Smooth muscle cell (in vitro differentiated cells): ENCODE measurements around the gene NCBP1. TPM values are rescaled to one million over a fixed set of nuclear protein-coding genes. Genes with fewer than 3 reads are reported as not detected.

Experiments used
- DNase-seq: peaks from one replicate; lab custom pipeline; 2025; ENCODE audit not compliant: unreplicated experiment; lab: John Stamatoyannopoulos, UW
- H2AFZ ChIP-seq: fragments of 200-600 bp; sonication (generic); 2 replicates; pipeline ENCODE4 v1.6.0; 2016; ENCODE audit warnings: antibody characterized with exemption, low read depth, mild to moderate bottlenecking
- H3F3A ChIP-seq: fragments of 200-600 bp; sonication (generic); 2 replicates; pipeline ENCODE4 v1.6.0; 2017; ENCODE audit warnings: antibody characterized with exemption, low read depth
- H3K27ac ChIP-seq: fragments of 200-600 bp; sonication (generic); 2 replicates; pipeline ENCODE4 v1.5.1; 2016; ENCODE audit warnings: low read depth, mild to moderate bottlenecking
- H3K27me3 ChIP-seq: fragments of 200-600 bp; sonication (generic); 2 replicates; pipeline ENCODE4 v1.6.1; 2016; ENCODE audit warnings: low read depth, mild to moderate bottlenecking
- H3K36me3 ChIP-seq: fragments of 200-600 bp; sonication (generic); 2 replicates; pipeline ENCODE4 v1.5.1; 2016; ENCODE audit warnings: low read depth
- H3K4me1 ChIP-seq: fragments of 200-600 bp; sonication (generic); 2 replicates; pipeline ENCODE4 v1.5.1; 2016; ENCODE audit warnings: low read depth
- H3K4me2 ChIP-seq: fragments of 200-600 bp; sonication (generic); 2 replicates; pipeline ENCODE4 v1.6.0; 2016; ENCODE audit warnings: mild to moderate bottlenecking
- H3K4me3 ChIP-seq: fragments of 200-600 bp; sonication (generic); 2 replicates; pipeline ENCODE4 v1.5.1; 2016; ENCODE audit warnings: mild to moderate bottlenecking
- H3K79me2 ChIP-seq: fragments of 200-600 bp; sonication (generic); 2 replicates; pipeline ENCODE4 v1.6.0; 2016; ENCODE audit warnings: low read depth, mild to moderate bottlenecking
- H3K9ac ChIP-seq: fragments of 200-600 bp; sonication (generic); 2 replicates; pipeline ENCODE4 v1.6.0; 2016; ENCODE audit warnings: low read depth
- H3K9me3 ChIP-seq: fragments of 200-600 bp; sonication (generic); replicated peaks from 2 replicates; pipeline ENCODE4 v1.5.1; 2016; ENCODE audit warnings: low read depth
- H4K20me1 ChIP-seq: fragments of 200-600 bp; sonication (generic); 2 replicates; pipeline ENCODE4 v1.6.0; 2016; ENCODE audit warnings: low read depth
- WGBS: methylation state at CpG from one replicate; pipeline ENCODE4 v1.1.7; 2016; ENCODE audit warnings: low lambda C conversion rate; 5-methylcytosine and 5-hydroxymethylcytosine counted together
- polyA plus RNA-seq: library from polyadenylated mRNA; unstranded; fragments of >200 nt; fragmentation: Nextera tagmentation; extraction: Ambion mirVana; gene quantifications from 2 replicates; pipeline ENCODE4 v1.2.1, GENCODE V29; 2016
- total RNA-seq: library from RNA; depleted of rRNA; stranded (reverse); fragments of >200 nt; gene quantifications from 2 replicates; pipeline ENCODE4 v1.2.3, GENCODE V29; 2014
- TF ChIP-seq, protein P1 (sequence below): fragments of 200-600 bp; sonication (generic); IDR thresholded peaks from 2 replicates; pipeline ENCODE4 v1.5.1; 2017; ENCODE audit warnings: borderline replicate concordance, mild to moderate bottlenecking, antibody characterized with exemption; ENCODE audit not compliant: insufficient read depth, poor library complexity, severe bottlenecking

The NCBP1 gene
- total and polyA plus RNA-seq, 2 experiments from 2014 or later: 21.2 to 29.5 TPM

GRCh38 chr9:97659771-97660170 lies 26.1 kb downstream of the NCBP1 start:
- Histone ChIP-seq H2AFZ (no peak overlapping the region), H3K4me2 (no peak overlapping the region), H3K9me3 (no peaks in the 10 kb centered on the region), H4K20me1 (no peaks in the 10 kb centered on the region), H3K79me2 (no peaks in the 10 kb centered on the region), H3K4me1 (no peaks in the 10 kb centered on the region), H3K36me3 (peaks cover 50% of the 10 kb centered on the region), H3F3A (no peaks in the 10 kb centered on the region), H3K9ac (no peak overlapping the region), H3K27ac (no peak overlapping the region), H3K27me3 (no peaks in the 10 kb centered on the region), H3K4me3 (no peak overlapping the region)
- WGBS: 97% methylated on average over 3 of the region's 3 CpGs
- no peak for DNase-seq
- TF ChIP-seq, protein P1, sequence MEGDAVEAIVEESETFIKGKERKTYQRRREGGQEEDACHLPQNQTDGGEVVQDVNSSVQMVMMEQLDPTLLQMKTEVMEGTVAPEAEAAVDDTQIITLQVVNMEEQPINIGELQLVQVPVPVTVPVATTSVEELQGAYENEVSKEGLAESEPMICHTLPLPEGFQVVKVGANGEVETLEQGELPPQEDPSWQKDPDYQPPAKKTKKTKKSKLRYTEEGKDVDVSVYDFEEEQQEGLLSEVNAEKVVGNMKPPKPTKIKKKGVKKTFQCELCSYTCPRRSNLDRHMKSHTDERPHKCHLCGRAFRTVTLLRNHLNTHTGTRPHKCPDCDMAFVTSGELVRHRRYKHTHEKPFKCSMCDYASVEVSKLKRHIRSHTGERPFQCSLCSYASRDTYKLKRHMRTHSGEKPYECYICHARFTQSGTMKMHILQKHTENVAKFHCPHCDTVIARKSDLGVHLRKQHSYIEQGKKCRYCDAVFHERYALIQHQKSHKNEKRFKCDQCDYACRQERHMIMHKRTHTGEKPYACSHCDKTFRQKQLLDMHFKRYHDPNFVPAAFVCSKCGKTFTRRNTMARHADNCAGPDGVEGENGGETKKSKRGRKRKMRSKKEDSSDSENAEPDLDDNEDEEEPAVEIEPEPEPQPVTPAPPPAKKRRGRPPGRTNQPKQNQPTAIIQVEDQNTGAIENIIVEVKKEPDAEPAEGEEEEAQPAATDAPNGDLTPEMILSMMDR: no peak

- Histone ChIP-seq H2AFZ (no peak overlapping the region), H3K4me3 (no peak overlapping the region), H4K20me1 (no peaks in the 10 kb centered on the region), H3K79me2 (no peaks in the 10 kb centered on the region), H3K9me3 (no peaks in the 10 kb centered on the region), H3K4me2 (no peak overlapping the region), H3F3A (no peaks in the 10 kb centered on the region), H3K36me3 (peaks cover 51% of the 10 kb centered on the region), H3K4me1 (no peaks in the 10 kb centered on the region), H3K27ac (no peak overlapping the region), H3K9ac (no peak overlapping the region), H3K27me3 (no peaks in the 10 kb centered on the region)
- TF ChIP-seq, protein P1: no peak
- no peak for DNase-seq
- WGBS: 96% methylated on average over 5 of the region's 5 CpGs
Measured at GRCh38 chr9:97660340-97660739, 26.7 kb downstream of the NCBP1 start.

DNA sequence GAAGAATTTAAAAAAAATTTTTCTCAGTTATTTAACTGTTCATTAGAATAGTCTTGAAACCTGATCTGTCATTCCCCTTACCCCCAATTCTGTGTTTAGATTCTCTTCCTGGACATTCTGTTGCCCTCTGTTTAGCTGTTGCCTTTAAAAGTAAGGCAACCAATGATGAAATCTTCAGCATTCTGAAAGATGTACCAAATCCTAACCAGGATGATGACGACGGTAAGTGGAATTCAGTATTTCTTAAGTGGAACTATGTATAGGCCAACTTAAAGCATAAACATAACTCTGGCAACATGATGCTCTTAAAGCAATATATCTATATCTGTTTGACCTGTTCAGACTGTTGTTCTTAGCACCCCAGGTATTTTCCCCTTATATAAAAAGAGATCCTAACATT lies 27.2 kb downstream of the NCBP1 start:
- Histone ChIP-seq H3K36me3 (peaks cover 47% of the 10 kb centered on the region), H3F3A (no peaks in the 10 kb centered on the region), H3K27ac (no peak overlapping the region), H3K4me3 (no peak overlapping the region), H3K4me2 (no peak overlapping the region), H2AFZ (no peak overlapping the region), H3K9me3 (no peaks in the 10 kb centered on the region), H4K20me1 (no peaks in the 10 kb centered on the region), H3K4me1 (no peaks in the 10 kb centered on the region), H3K27me3 (no peaks in the 10 kb centered on the region), H3K79me2 (no peaks in the 10 kb centered on the region), H3K9ac (no peak overlapping the region)
- WGBS: 88% methylated on average over 2 of the region's 2 CpGs
- TF ChIP-seq, protein P1: no peak
- DNase-seq: no peak

GRCh38 chr9:97665742-97666141 lies 32.1 kb downstream of the NCBP1 start:
- no peak overlapping the region for H3K4me2 ChIP-seq
- H3K4me3 ChIP-seq: no peak overlapping the region
- no peaks in the 10 kb centered on the region for H3K79me2 ChIP-seq
- peaks cover 45% of the 10 kb centered on the region for H3K36me3 ChIP-seq
- no peak for DNase-seq
- TF ChIP-seq, protein P1: no peak
- no peak overlapping the region for H2AFZ ChIP-seq
- no peak overlapping the region for H3K9ac ChIP-seq
- no peaks in the 10 kb centered on the region for H3K4me1 ChIP-seq
- no peaks in the 10 kb centered on the region for H3K9me3 ChIP-seq
- H3K27me3 ChIP-seq: no peaks in the 10 kb centered on the region
- H4K20me1 ChIP-seq: no peaks in the 10 kb centered on the region
- H3F3A ChIP-seq: no peaks in the 10 kb centered on the region
- no peak overlapping the region for H3K27ac ChIP-seq
- WGBS: 100% methylated on average over 3 of the region's 3 CpGs
